ENCODE results near the gene EIF4E1B.

DNA sequence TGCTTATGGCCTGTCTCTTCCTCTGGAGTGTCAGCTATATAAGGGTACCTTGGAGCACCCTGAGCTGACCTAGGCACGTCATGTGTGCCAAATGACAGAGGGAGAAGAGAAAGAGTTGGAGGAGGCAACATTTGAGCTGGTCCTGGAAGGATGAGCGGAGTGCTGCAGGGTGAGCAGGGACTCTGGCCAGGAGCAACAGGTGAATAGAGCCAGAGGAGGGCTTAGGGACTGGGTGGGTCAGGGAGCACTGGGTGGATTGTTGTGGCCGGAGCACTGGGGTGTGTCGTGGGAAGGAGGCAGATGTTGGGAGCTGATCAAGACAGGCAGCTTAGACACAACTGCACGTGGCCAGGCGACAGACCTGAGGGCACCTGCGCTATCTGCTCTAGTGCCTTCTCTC, 60.4 kb downstream of the EIF4E1B start:
- TF ChIP-seq POLR2A (IDR thresholded peaks at IDR 0.05): no peak
- TF ChIP-seq, protein P1, sequence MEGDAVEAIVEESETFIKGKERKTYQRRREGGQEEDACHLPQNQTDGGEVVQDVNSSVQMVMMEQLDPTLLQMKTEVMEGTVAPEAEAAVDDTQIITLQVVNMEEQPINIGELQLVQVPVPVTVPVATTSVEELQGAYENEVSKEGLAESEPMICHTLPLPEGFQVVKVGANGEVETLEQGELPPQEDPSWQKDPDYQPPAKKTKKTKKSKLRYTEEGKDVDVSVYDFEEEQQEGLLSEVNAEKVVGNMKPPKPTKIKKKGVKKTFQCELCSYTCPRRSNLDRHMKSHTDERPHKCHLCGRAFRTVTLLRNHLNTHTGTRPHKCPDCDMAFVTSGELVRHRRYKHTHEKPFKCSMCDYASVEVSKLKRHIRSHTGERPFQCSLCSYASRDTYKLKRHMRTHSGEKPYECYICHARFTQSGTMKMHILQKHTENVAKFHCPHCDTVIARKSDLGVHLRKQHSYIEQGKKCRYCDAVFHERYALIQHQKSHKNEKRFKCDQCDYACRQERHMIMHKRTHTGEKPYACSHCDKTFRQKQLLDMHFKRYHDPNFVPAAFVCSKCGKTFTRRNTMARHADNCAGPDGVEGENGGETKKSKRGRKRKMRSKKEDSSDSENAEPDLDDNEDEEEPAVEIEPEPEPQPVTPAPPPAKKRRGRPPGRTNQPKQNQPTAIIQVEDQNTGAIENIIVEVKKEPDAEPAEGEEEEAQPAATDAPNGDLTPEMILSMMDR (IDR thresholded peaks at IDR 0.05): no peak
